ENCODE results near the gene FMO3.

Gene FMO3

DNA sequence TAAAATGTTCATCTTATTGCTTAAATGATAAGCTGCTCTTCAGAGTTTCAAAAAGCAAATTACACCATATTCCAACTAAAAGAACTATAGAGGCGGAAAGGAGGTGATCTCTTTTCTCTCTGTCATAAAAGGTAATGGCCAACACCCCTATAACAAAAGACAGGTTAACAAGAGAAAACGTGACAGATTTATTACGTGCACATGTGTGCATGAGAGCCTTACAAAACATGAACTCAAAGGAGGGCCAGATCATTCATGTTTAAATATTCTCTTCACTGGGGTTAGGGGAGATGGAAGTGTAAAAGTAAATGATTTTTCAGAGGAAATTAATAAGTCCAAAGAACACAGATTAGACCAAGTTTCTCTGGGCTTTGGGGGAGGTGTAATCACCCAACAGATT is 67.8 kb downstream of the FMO3 start:
- ChIA-PET CTCF (interaction anchor here (1.0 kb wide), 1 partner anchor 47 kb away, joined by 3 read pairs; no protein-coding TSS in a partner anchor), POLR2A (no interaction called here)
- TF ChIP-seq CTCF (IDR thresholded peaks at IDR 0.05; ENCODE audit: control extremely low read depth, extremely low read depth, low read depth, missing control alignments): no peak
- no peak for DNase-seq (ENCODE audit: extremely low spot score)

DNA sequence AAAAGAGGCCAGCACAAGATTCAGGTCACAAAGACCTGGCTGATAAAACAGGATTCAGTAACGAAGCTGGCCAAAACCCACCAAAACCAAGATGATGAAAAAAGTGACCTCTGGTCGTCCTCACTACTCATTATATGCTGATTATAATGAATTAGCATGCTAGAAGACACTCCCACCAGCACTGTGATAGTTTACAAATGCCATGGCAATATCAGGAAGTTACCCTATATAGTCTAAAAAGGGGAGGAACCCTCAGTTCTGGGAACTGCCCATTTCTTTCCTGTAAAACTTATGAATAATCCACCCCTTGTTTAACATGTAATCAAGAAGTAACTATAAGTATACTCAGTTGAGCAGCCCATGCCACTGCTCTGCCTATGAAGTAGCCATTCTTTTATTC is 68.4 kb downstream of the FMO3 start:
- ChIA-PET CTCF (interaction anchor here (0.8 kb wide), 1 partner anchor 30 kb away, joined by 3 read pairs; no protein-coding TSS in a partner anchor), POLR2A (no interaction called here)
- no peak for TF ChIP-seq CTCF (IDR thresholded peaks at IDR 0.05; ENCODE audit: control extremely low read depth, extremely low read depth, low read depth, missing control alignments)
- no peak for DNase-seq (ENCODE audit: extremely low spot score)

- CTCF ChIA-PET: interaction anchor here (0.8 kb wide), 1 partner anchor 29 kb away, joined by 3 read pairs; no protein-coding TSS in a partner anchor
- POLR2A ChIA-PET: no interaction called here
- no peak for DNase-seq (ENCODE audit: extremely low spot score)
- TF ChIP-seq CTCF (IDR thresholded peaks at IDR 0.05; ENCODE audit: control extremely low read depth, extremely low read depth, low read depth, missing control alignments): no peak
Observed at GRCh38 chr1:171160211-171160610, 69.5 kb downstream of the FMO3 start.

GRCh38 chr1:171160639-171161354 is 70.1 kb downstream of the FMO3 start:
- ChIA-PET CTCF (no interaction called here), POLR2A (no interaction called here)
- no peak for TF ChIP-seq CTCF (IDR thresholded peaks at IDR 0.05; ENCODE audit: control extremely low read depth, extremely low read depth, low read depth, missing control alignments)
- DNase-seq (ENCODE audit: extremely low spot score): no peak

DNA sequence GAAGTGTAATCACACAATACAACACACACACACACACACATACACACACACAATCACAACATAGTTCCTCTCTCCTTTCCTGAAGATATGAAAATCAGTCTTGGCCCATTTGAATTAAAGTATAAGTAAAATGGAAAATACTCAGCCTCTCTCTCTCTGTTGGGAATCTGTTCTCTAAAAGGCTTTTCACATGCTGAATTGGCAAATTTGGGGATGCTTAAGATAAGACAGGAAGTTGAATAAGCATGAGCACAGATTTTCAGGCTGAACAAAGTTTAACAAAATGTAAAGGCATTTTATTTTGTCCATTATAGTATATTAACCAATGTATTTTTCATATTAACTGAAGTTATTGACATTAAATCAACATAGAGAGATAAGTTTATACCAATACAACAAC is 70.7 kb downstream of the FMO3 start:
- no peak for TF ChIP-seq CTCF (IDR thresholded peaks at IDR 0.05; ENCODE audit: control extremely low read depth, extremely low read depth, low read depth, missing control alignments)
- DNase-seq (ENCODE audit: extremely low spot score): no peak
- CTCF ChIA-PET: no interaction called here
- POLR2A ChIA-PET: no interaction called here

GRCh38 chr1:171166361-171166760 is 75.7 kb downstream of the FMO3 start:
- POLR2A ChIA-PET: no interaction called here
- no peak for DNase-seq (ENCODE audit: extremely low spot score)
- TF ChIP-seq CTCF (IDR thresholded peaks at IDR 0.05; ENCODE audit: control extremely low read depth, extremely low read depth, low read depth, missing control alignments): no peak
- CTCF ChIA-PET: no interaction called here

Measured in GM10248 (cell line).